HAP-1 (cell line): ENCODE data around the gene CAMK1D.

Source experiments
- DNase-seq, 2 experiments: peaks; one replicate each; pipeline ENCODE4 v3.0.0-alpha.2; 2016 to 2020; ENCODE audit warnings: low spot score in 2 of 2
- H3K27me3 ChIP-seq: fragments of 250-450 bp; sonication (Bioruptor Pico); 2 replicates; pipeline ENCODE4 v1.5.1; 2020; ENCODE audit warnings: low read depth, mild to moderate bottlenecking, moderate library complexity
- H3K36me3 ChIP-seq: fragments of 250-450 bp; sonication (Bioruptor Pico); replicated peaks from 2 replicates; pipeline ENCODE4 v1.5.1; 2020; ENCODE audit warnings: mild to moderate bottlenecking
- H3K4me1 ChIP-seq: fragments of 250-450 bp; sonication (Bioruptor Pico); 2 replicates; pipeline ENCODE4 v1.5.1; 2020; ENCODE audit warnings: mild to moderate bottlenecking
- H3K4me3 ChIP-seq: fragments of 250-450 bp; sonication (Bioruptor Pico); 2 replicates; pipeline ENCODE4 v1.5.1; 2020; ENCODE audit warnings: mild to moderate bottlenecking, moderate library complexity
- H3K9me3 ChIP-seq: fragments of 250-450 bp; sonication (Bioruptor Pico); 2 replicates; pipeline ENCODE4 v1.5.1; 2020; ENCODE audit warnings: mild to moderate bottlenecking, moderate library complexity
- in situ Hi-C: fragments of 300-500 bp; cut with MboI; formaldehyde crosslinking; loops from 3 replicates; pipeline ENCODE4 v1.14.3; 2020; ENCODE audit warnings: low sequenced_read_pairs, inconsistent platforms, mixed read lengths

The CAMK1D gene

GRCh38 chr10:12772797-12773587 is 423.6 kb downstream of the CAMK1D start:
- no peaks in the 10 kb centered on the region for H3K9me3 ChIP-seq
- DNase-seq: no peak
- H3K27me3 ChIP-seq: no peaks in the 10 kb centered on the region
- in situ Hi-C loops: no loop called here
- no peak overlapping the region for H3K4me3 ChIP-seq
- no peaks in the 10 kb centered on the region for H3K36me3 ChIP-seq
- H3K4me1 ChIP-seq: no peaks in the 10 kb centered on the region

- Histone ChIP-seq H3K9me3 (no peaks in the 10 kb centered on the region), H3K36me3 (no peaks in the 10 kb centered on the region), H3K4me1 (no peaks in the 10 kb centered on the region), H3K4me3 (no peak overlapping the region), H3K27me3 (no peaks in the 10 kb centered on the region)
- no peak for DNase-seq
- in situ Hi-C loops: no loop called here
Measured at GRCh38 chr10:12774204-12774894, 425.0 kb downstream of the CAMK1D start.

- H3K4me1 ChIP-seq: no peaks in the 10 kb centered on the region
- no peaks in the 10 kb centered on the region for H3K27me3 ChIP-seq
- DNase-seq: peak in 1 of 2 experiments; percentile 4
- H3K9me3 ChIP-seq: no peaks in the 10 kb centered on the region
- H3K4me3 ChIP-seq: no peak overlapping the region
- in situ Hi-C loops: no loop called here
- no peaks in the 10 kb centered on the region for H3K36me3 ChIP-seq
Measured at GRCh38 chr10:12777840-12778585, 428.7 kb downstream of the CAMK1D start.

GRCh38 chr10:12780634-12781601 is 431.6 kb downstream of the CAMK1D start:
- in situ Hi-C loops: no loop called here
- no peak for DNase-seq
- no peaks in the 10 kb centered on the region for H3K36me3 ChIP-seq

GRCh38 chr10:12781976-12782375 is 432.6 kb downstream of the CAMK1D start:
- DNase-seq: no peak
- in situ Hi-C loops: no loop called here
- H3K4me3 ChIP-seq: no peak overlapping the region
- no peaks in the 10 kb centered on the region for H3K36me3 ChIP-seq
- no peaks in the 10 kb centered on the region for H3K27me3 ChIP-seq
- no peaks in the 10 kb centered on the region for H3K9me3 ChIP-seq
- no peaks in the 10 kb centered on the region for H3K4me1 ChIP-seq

More at GRCh38 chr10:12780634-12781601, 431.6 kb downstream of the CAMK1D start:
- Histone ChIP-seq H3K4me3 (no peak overlapping the region), H3K27me3 (no peaks in the 10 kb centered on the region), H3K4me1 (no peaks in the 10 kb centered on the region), H3K9me3 (no peaks in the 10 kb centered on the region)

GRCh38 chr10:12782537-12782936 is 433.2 kb downstream of the CAMK1D start:
- no peak overlapping the region for H3K4me3 ChIP-seq
- DNase-seq: peak; percentile 34 to 77
- H3K9me3 ChIP-seq: no peaks in the 10 kb centered on the region
- no peaks in the 10 kb centered on the region for H3K36me3 ChIP-seq
- no peaks in the 10 kb centered on the region for H3K27me3 ChIP-seq
- in situ Hi-C loops: no loop called here
- no peaks in the 10 kb centered on the region for H3K4me1 ChIP-seq

- Histone ChIP-seq H3K4me3 (no peak overlapping the region), H3K36me3 (no peaks in the 10 kb centered on the region), H3K4me1 (no peaks in the 10 kb centered on the region), H3K27me3 (no peaks in the 10 kb centered on the region), H3K9me3 (no peaks in the 10 kb centered on the region)
- no peak for DNase-seq
- in situ Hi-C loops: no loop called here
Measured at GRCh38 chr10:12783293-12783692, 433.9 kb downstream of the CAMK1D start.

- no peak for DNase-seq
- in situ Hi-C loops: no loop called here
- no peaks in the 10 kb centered on the region for H3K27me3 ChIP-seq
- H3K36me3 ChIP-seq: no peaks in the 10 kb centered on the region
- H3K9me3 ChIP-seq: no peaks in the 10 kb centered on the region
- H3K4me3 ChIP-seq: no peak overlapping the region
- no peaks in the 10 kb centered on the region for H3K4me1 ChIP-seq
Measured at GRCh38 chr10:12784646-12785045, 435.3 kb downstream of the CAMK1D start.

- H3K4me1 ChIP-seq: no peaks in the 10 kb centered on the region
- no peaks in the 10 kb centered on the region for H3K27me3 ChIP-seq
- no peaks in the 10 kb centered on the region for H3K9me3 ChIP-seq
- H3K36me3 ChIP-seq: no peaks in the 10 kb centered on the region
- in situ Hi-C loops: no loop called here
- no peak overlapping the region for H3K4me3 ChIP-seq
- DNase-seq: no peak
Measured at GRCh38 chr10:12785415-12785831, 436.1 kb downstream of the CAMK1D start.

- no peaks in the 10 kb centered on the region for H3K36me3 ChIP-seq
- H3K9me3 ChIP-seq: no peaks in the 10 kb centered on the region
- DNase-seq: no peak
- H3K4me1 ChIP-seq: no peaks in the 10 kb centered on the region
- no peak overlapping the region for H3K4me3 ChIP-seq
- H3K27me3 ChIP-seq: no peaks in the 10 kb centered on the region
- in situ Hi-C loops: no loop called here
Measured at GRCh38 chr10:12787297-12787696, 437.9 kb downstream of the CAMK1D start.

- Histone ChIP-seq H3K4me1 (no peaks in the 10 kb centered on the region), H3K4me3 (no peak overlapping the region), H3K9me3 (no peaks in the 10 kb centered on the region), H3K27me3 (no peaks in the 10 kb centered on the region), H3K36me3 (no peaks in the 10 kb centered on the region)
- DNase-seq: no peak
- in situ Hi-C loops: no loop called here
Measured at GRCh38 chr10:12788277-12788676, 438.9 kb downstream of the CAMK1D start.

GRCh38 chr10:12790270-12790669 is 440.9 kb downstream of the CAMK1D start:
- no peak overlapping the region for H3K4me3 ChIP-seq
- no peaks in the 10 kb centered on the region for H3K9me3 ChIP-seq
- no peaks in the 10 kb centered on the region for H3K36me3 ChIP-seq
- in situ Hi-C loops: no loop called here
- no peaks in the 10 kb centered on the region for H3K4me1 ChIP-seq
- H3K27me3 ChIP-seq: no peaks in the 10 kb centered on the region
- no peak for DNase-seq

GRCh38 chr10:12791728-12792127 is 442.4 kb downstream of the CAMK1D start:
- in situ Hi-C loops: no loop called here

More at GRCh38 chr10:12791728-12792127, 442.4 kb downstream of the CAMK1D start:
- no peak overlapping the region for H3K4me3 ChIP-seq
- no peaks in the 10 kb centered on the region for H3K9me3 ChIP-seq
- no peaks in the 10 kb centered on the region for H3K4me1 ChIP-seq
- no peaks in the 10 kb centered on the region for H3K36me3 ChIP-seq
- no peaks in the 10 kb centered on the region for H3K27me3 ChIP-seq
- no peak for DNase-seq
